WTC11 (cell line): ENCODE measurements around the gene GPLD1. TPM values are rescaled to one million over a fixed set of nuclear protein-coding genes. Genes with fewer than 3 reads are reported as not detected.

ENCODE experiments used
- ATAC-seq: fragments of 200-7000 bp; cut with Tn5 transposase; 2 replicates; pipeline ENCODE4 v1.10.0; 2021; ENCODE audit warnings: mild to moderate bottlenecking, moderate library complexity
- CTCF ChIA-PET: fragments of 300-600 bp; sonication (Branson Sonifier 250); formaldehyde crosslinking; loops from one replicate; lab custom pipeline; 2021; ENCODE audit warnings: antibody characterized with exemption; lab: Charles Lee
- POLR2A ChIA-PET: fragments of 350-600 bp; sonication (Branson Sonifier 250); formaldehyde crosslinking; loops from one replicate; lab custom pipeline; 2021; ENCODE audit warnings: antibody characterized with exemption; lab: Charles Lee
- DNase-seq: peaks from one replicate; pipeline ENCODE4 v3.0.0; 2021; ENCODE audit warnings: low spot score
- H3K27ac Mint-ChIP-seq: 2 replicates; pipeline ENCODE4 v1.8.0; 2021; ENCODE audit warnings: mixed read lengths
- H3K27me3 Mint-ChIP-seq: 2 replicates; pipeline ENCODE4 v1.8.0; 2021; ENCODE audit warnings: low read depth, mild to moderate bottlenecking, moderate library complexity, mixed read lengths
- H3K36me3 Mint-ChIP-seq: 2 replicates; pipeline ENCODE4 v1.8.0; 2021; ENCODE audit warnings: mixed read lengths
- H3K4me1 Mint-ChIP-seq: 2 replicates; pipeline ENCODE4 v1.8.0; 2022; ENCODE audit warnings: mixed read lengths
- H3K4me3 Mint-ChIP-seq: 2 replicates; pipeline ENCODE4 v1.8.0; 2021; ENCODE audit warnings: mild to moderate bottlenecking, moderate library complexity, mixed read lengths
- H3K9me3 Mint-ChIP-seq: 2 replicates; pipeline ENCODE4 v1.8.0; 2021; ENCODE audit warnings: mixed read lengths
- ATF6 ChIP-seq: sonication (generic); formaldehyde crosslinking; IDR thresholded peaks from 2 replicates; pipeline ENCODE4 v1.8.1; 2023; ENCODE audit warnings: mild to moderate bottlenecking, missing genetic modification reagents
- CREB1 ChIP-seq: sonication (generic); formaldehyde crosslinking; IDR thresholded peaks from 2 replicates; pipeline ENCODE4 v1.8.0; 2023; ENCODE audit warnings: mild to moderate bottlenecking, missing genetic modification reagents
- ERG ChIP-seq: fragments of 250-450 bp; sonication (Bioruptor Pico); IDR thresholded peaks from 2 replicates; pipeline ENCODE4 v1.8.0; 2021; ENCODE audit warnings: mild to moderate bottlenecking
- ESRRA ChIP-seq: sonication (generic); formaldehyde crosslinking; IDR thresholded peaks from 2 replicates; pipeline ENCODE4 v1.8.1; 2022; ENCODE audit warnings: mild to moderate bottlenecking, missing genetic modification reagents, borderline replicate concordance
- ETV6 ChIP-seq: sonication (generic); formaldehyde crosslinking; IDR thresholded peaks from 2 replicates; pipeline ENCODE4 v1.8.1; 2022; ENCODE audit warnings: mild to moderate bottlenecking, missing genetic modification reagents
- IRF2 ChIP-seq: sonication (generic); formaldehyde crosslinking; IDR thresholded peaks from 2 replicates; pipeline ENCODE4 v1.8.0; 2022; ENCODE audit warnings: low read depth, missing genetic modification reagents, borderline replicate concordance
- JAZF1 ChIP-seq: fragments of 250-450 bp; sonication (Bioruptor Pico); IDR thresholded peaks from 2 replicates; pipeline ENCODE4 v1.9.0; 2021; ENCODE audit warnings: moderate library complexity, mild to moderate bottlenecking, inconsistent platforms
- RELA ChIP-seq: sonication (generic); formaldehyde crosslinking; IDR thresholded peaks from 2 replicates; pipeline ENCODE4 v1.8.1; 2022; ENCODE audit warnings: missing genetic modification reagents, mild to moderate bottlenecking, borderline replicate concordance
- SMAD3 ChIP-seq: sonication (generic); formaldehyde crosslinking; IDR thresholded peaks from 2 replicates; pipeline ENCODE4 v1.8.0; 2022; ENCODE audit warnings: missing genetic modification reagents, mild to moderate bottlenecking, borderline replicate concordance
- TCF7 ChIP-seq: sonication (generic); formaldehyde crosslinking; IDR thresholded peaks from 2 replicates; pipeline ENCODE4 v1.8.0; 2022; ENCODE audit warnings: mild to moderate bottlenecking, low read depth, missing genetic modification reagents, moderate library complexity
- TEAD4 ChIP-seq: sonication (generic); formaldehyde crosslinking; IDR thresholded peaks from 2 replicates; pipeline ENCODE4 v1.8.0; 2022; ENCODE audit warnings: mild to moderate bottlenecking, missing genetic modification reagents
- ZBTB21 ChIP-seq: sonication (generic); formaldehyde crosslinking; IDR thresholded peaks from 2 replicates; pipeline ENCODE4 v1.8.1; 2023; ENCODE audit warnings: mild to moderate bottlenecking, missing genetic modification reagents, borderline replicate concordance
- ZNF219 ChIP-seq: sonication (generic); formaldehyde crosslinking; IDR thresholded peaks from 2 replicates; pipeline ENCODE4 v1.8.0; 2023; ENCODE audit warnings: missing genetic modification reagents, mild to moderate bottlenecking, borderline replicate concordance
- ZNF232 ChIP-seq: sonication (generic); formaldehyde crosslinking; IDR thresholded peaks from 2 replicates; pipeline ENCODE4 v1.8.0; 2022; ENCODE audit warnings: mild to moderate bottlenecking, missing genetic modification reagents
- ZNF416 ChIP-seq: fragments of 250-450 bp; sonication (Bioruptor Pico); IDR thresholded peaks from 2 replicates; pipeline ENCODE4 v1.9.0; 2021; ENCODE audit warnings: mild to moderate bottlenecking, inconsistent platforms
- ZSCAN18 ChIP-seq: fragments of 250-450 bp; sonication (Bioruptor Pico); IDR thresholded peaks from 2 replicates; pipeline ENCODE4 v2.1.2; 2022; ENCODE audit warnings: mild to moderate bottlenecking, moderate library complexity
- total RNA-seq: library from RNA; stranded (reverse); gene quantifications from 3 replicates; pipeline ENCODE4 v1.2.3, GENCODE V29; 2021
- TF ChIP-seq, protein P1 (sequence below): sonication (generic); formaldehyde crosslinking; IDR thresholded peaks from 2 replicates; pipeline ENCODE4 v1.8.0; 2023; ENCODE audit warnings: mild to moderate bottlenecking, missing genetic modification reagents
- TF ChIP-seq, protein P2 (sequence below): sonication (generic); formaldehyde crosslinking; IDR thresholded peaks from 2 replicates; pipeline ENCODE4 v1.8.0; 2023; ENCODE audit warnings: missing genetic modification reagents
- TF ChIP-seq, protein P3 (sequence below): sonication (generic); formaldehyde crosslinking; conservative IDR thresholded peaks from 2 replicates; pipeline ENCODE4 v1.8.1; 2022; ENCODE audit warnings: mild to moderate bottlenecking, missing genetic modification reagents
- TF ChIP-seq, protein P4 (sequence below): sonication (generic); formaldehyde crosslinking; IDR thresholded peaks from 2 replicates; pipeline ENCODE4 v1.8.1; 2022; ENCODE audit warnings: missing genetic modification reagents, borderline replicate concordance
- TF ChIP-seq, protein P5 (sequence below): sonication (generic); formaldehyde crosslinking; IDR thresholded peaks from 2 replicates; pipeline ENCODE4 v1.8.1; 2022; ENCODE audit warnings: low read depth, mild to moderate bottlenecking, moderate library complexity, missing genetic modification reagents, borderline replicate concordance

The GPLD1 gene
- total RNA-seq, 1 experiment from 2014 or later, result 8.4 TPM

DNA sequence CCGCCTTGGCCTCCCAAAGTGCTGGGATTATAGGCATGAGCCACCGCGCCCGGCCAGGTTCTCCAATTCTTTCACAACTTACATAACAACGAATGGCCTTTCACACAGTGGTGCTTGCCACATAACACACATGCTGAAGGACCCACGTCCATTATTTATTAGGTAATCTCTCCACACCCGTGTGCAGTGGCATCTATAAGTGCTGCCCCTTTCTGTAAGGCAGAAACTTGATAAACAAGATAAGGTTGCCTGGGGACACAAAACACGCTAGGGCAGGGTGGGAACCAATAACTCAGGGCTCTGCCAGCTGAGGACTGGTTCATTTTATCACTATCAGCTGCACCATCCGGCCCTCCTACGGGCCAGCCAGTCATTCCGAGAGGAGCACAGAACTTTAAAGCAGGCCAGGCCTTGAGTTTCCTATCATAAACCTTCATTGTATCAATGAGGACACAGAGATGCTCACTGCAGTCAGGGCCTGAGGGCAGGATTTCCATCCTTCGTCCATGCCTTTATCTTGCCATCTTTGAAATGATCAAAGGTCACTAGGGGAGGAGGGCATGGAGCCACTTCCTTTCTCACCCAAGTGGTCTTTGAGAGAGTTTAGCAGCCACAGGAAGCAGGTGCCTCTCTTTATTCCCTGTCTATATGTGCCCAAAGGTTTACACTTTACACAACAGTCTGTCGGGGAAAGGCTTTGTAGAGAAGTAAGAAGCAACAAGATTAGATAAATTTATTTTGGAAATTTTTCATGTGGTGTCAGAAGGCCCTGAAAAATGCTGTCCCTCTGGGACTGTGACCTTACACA is 37.6 kb downstream of the GPLD1 start:
- Mint-ChIP-seq H3K9me3 (no peaks in the 10 kb centered on the region), H3K27ac (no peak overlapping the region), H3K27me3 (no peaks in the 10 kb centered on the region), H3K36me3 (no peaks in the 10 kb centered on the region), H3K4me3 (no peak overlapping the region), H3K4me1 (0 out of 2 replicates have a peak, but pooled peaks cover 3% of the 10 kb centered on the region)
- ATAC-seq (no peak), DNase-seq (no peak)
- TF ChIP-seq, protein P1, sequence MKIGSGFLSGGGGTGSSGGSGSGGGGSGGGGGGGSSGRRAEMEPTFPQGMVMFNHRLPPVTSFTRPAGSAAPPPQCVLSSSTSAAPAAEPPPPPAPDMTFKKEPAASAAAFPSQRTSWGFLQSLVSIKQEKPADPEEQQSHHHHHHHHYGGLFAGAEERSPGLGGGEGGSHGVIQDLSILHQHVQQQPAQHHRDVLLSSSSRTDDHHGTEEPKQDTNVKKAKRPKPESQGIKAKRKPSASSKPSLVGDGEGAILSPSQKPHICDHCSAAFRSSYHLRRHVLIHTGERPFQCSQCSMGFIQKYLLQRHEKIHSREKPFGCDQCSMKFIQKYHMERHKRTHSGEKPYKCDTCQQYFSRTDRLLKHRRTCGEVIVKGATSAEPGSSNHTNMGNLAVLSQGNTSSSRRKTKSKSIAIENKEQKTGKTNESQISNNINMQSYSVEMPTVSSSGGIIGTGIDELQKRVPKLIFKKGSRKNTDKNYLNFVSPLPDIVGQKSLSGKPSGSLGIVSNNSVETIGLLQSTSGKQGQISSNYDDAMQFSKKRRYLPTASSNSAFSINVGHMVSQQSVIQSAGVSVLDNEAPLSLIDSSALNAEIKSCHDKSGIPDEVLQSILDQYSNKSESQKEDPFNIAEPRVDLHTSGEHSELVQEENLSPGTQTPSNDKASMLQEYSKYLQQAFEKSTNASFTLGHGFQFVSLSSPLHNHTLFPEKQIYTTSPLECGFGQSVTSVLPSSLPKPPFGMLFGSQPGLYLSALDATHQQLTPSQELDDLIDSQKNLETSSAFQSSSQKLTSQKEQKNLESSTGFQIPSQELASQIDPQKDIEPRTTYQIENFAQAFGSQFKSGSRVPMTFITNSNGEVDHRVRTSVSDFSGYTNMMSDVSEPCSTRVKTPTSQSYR (CRISPR knock-in tag), result no peak
- TF ChIP-seq ZSCAN18 (CRISPR knock-in tag) (no peak), SMAD3 (no peak), TCF7 (no peak), ERG (CRISPR knock-in tag) (no peak), ZNF219 (CRISPR knock-in tag) (no peak), JAZF1 (CRISPR knock-in tag) (no peak)
- TF ChIP-seq, protein P2, sequence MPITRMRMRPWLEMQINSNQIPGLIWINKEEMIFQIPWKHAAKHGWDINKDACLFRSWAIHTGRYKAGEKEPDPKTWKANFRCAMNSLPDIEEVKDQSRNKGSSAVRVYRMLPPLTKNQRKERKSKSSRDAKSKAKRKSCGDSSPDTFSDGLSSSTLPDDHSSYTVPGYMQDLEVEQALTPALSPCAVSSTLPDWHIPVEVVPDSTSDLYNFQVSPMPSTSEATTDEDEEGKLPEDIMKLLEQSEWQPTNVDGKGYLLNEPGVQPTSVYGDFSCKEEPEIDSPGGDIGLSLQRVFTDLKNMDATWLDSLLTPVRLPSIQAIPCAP, result no peak
- TF ChIP-seq, protein P3, sequence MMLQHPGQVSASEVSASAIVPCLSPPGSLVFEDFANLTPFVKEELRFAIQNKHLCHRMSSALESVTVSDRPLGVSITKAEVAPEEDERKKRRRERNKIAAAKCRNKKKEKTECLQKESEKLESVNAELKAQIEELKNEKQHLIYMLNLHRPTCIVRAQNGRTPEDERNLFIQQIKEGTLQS (CRISPR knock-in tag), result no peak
- ChIA-PET CTCF (interaction anchor here (0.7 kb wide), 1 partner anchor 69 kb away, joined by 3 read pairs; no protein-coding TSS in a partner anchor), POLR2A (no interaction called here)

- POLR2A ChIA-PET, result no interaction called here
- TF ChIP-seq ZBTB21 (CRISPR knock-in tag) (no peak), ZNF416 (CRISPR knock-in tag) (no peak), ETV6 (no peak), IRF2 (CRISPR knock-in tag) (no peak), ESRRA (CRISPR knock-in tag) (no peak), RELA (CRISPR knock-in tag) (no peak), CREB1 (CRISPR knock-in tag) (no peak), ZNF232 (CRISPR knock-in tag) (no peak), TEAD4 (no peak), ATF6 (CRISPR knock-in tag) (no peak)
- TF ChIP-seq, protein P4, sequence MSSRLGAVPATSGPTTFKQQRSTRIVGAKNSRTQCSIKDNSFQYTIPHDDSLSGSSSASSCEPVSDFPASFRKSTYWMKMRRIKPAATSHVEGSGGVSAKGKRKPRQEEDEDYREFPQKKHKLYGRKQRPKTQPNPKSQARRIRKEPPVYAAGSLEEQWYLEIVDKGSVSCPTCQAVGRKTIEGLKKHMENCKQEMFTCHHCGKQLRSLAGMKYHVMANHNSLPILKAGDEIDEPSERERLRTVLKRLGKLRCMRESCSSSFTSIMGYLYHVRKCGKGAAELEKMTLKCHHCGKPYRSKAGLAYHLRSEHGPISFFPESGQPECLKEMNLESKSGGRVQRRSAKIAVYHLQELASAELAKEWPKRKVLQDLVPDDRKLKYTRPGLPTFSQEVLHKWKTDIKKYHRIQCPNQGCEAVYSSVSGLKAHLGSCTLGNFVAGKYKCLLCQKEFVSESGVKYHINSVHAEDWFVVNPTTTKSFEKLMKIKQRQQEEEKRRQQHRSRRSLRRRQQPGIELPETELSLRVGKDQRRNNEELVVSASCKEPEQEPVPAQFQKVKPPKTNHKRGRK (CRISPR knock-in tag), result no peak
- TF ChIP-seq, protein P5, sequence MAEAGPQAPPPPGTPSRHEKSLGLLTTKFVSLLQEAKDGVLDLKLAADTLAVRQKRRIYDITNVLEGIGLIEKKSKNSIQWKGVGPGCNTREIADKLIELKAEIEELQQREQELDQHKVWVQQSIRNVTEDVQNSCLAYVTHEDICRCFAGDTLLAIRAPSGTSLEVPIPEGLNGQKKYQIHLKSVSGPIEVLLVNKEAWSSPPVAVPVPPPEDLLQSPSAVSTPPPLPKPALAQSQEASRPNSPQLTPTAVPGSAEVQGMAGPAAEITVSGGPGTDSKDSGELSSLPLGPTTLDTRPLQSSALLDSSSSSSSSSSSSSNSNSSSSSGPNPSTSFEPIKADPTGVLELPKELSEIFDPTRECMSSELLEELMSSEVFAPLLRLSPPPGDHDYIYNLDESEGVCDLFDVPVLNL (CRISPR knock-in tag), result no peak
- TF ChIP-seq, protein P3 (CRISPR knock-in tag), result no peak
Observed at GRCh38 chr6:24448828-24449525, 40.4 kb downstream of the GPLD1 start.

More at GRCh38 chr6:24448828-24449525, 40.4 kb downstream of the GPLD1 start:
- Mint-ChIP-seq H3K4me3 (no peak overlapping the region), H3K4me1 (peaks cover 8% of the 10 kb centered on the region), H3K9me3 (no peaks in the 10 kb centered on the region), H3K36me3 (peaks cover 2% of the 10 kb centered on the region; the same call in 1 of the 2 replicates), H3K27me3 (no peaks in the 10 kb centered on the region), H3K27ac (no peak overlapping the region)
- no peak for DNase-seq
- ATAC-seq, result no peak
- CTCF ChIA-PET, result no interaction called here
